Measurements from ENCODE around the gene CATSPER4.

DNA sequence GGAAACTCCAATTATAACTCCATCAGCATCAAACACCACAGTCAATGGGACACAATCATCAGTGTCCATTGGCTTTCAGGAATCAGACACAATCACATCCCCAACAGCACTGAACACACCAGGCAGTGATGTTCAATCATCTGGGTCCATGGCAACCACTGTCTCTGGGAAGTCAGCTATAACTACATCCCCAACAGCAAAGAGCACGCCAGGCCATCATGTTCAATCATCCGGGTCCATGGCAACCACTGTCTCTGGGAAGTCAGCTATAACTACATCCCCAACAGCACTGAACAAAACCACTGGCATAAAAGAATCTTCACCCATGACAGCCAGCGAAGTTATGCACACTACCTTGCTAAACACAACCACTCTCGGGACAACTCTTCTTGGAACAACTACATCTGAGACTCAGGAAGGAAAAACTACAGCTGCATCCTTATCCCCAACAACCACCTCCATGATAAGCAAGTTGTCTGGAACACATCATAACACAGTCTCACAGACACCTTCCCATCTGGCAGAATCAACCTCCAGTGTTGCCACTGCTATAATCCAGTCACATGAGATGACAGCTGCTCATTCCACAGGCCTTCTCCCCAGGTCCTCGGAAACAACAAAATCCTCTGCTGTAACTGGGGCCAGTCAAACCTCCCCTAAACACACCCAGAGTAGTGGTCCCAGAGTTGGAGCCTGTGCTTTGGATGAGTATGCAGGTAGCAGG is 19.9 kb downstream of the CATSPER4 start:
- TF ChIP-seq POLR2AphosphoS5 (IDR thresholded peaks at IDR 0.05; ENCODE audit: low read depth, low read length): no peak
- TF ChIP-seq POLR2A (IDR thresholded peaks at IDR 0.05; ENCODE audit: low read depth, low read length): no peak
- TF ChIP-seq TAF1 (IDR thresholded peaks at IDR 0.05; ENCODE audit: borderline replicate concordance, low read depth, low read length): no peak
